Measurements from ENCODE around the gene JUNB.

Gene JUNB

DNA sequence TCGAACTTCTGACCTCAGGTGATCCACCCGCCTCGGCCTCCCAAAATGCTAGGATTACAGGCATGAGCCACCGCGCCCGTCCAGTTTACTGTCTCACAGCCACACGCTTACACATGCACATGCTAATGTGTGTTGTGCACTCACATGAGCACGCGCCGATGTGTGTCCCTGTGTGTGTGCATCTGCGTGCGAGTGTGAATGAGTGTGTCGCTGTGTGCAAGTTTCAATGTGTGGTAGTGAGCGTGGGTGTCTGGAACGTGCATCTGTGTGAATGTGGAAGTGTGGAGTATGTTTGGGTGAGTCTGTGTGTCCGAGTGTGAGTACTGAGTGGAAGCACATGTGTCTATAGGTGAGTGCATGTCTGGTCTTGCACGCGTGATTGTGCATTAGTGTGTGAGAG, 51.2 kb downstream of the JUNB start:
- DNase-seq (ENCODE audit: low spot score) = no peak
